GM23338 (cell line): Measurements from ENCODE around the gene ZDHHC20. TPM values are rescaled to one million over a fixed set of nuclear protein-coding genes. Genes with fewer than 3 reads are reported as not detected.

ENCODE experiments used
- polyA plus RNA-seq: library from polyadenylated mRNA; unstranded; fragments of >200 nt; fragmentation: Nextera tagmentation; extraction: Ambion mirVana; gene quantifications from 2 replicates; pipeline ENCODE4 v1.2.1, GENCODE V29; 2016
- small RNA-seq: library from RNA; depleted of rRNA; stranded (forward); fragments of <200 nt; gene quantifications from one replicate; pipeline ENCODE3, GENCODE V24; 2014; ENCODE audit warnings: low replicate concordance
- total RNA-seq: library from RNA; depleted of rRNA; stranded (reverse); fragments of >200 nt; shearing (Covaris generic); gene quantifications from 2 replicates; pipeline ENCODE4 v1.2.3, GENCODE V29; 2014; rRNA removed

ZDHHC20 gene
- total and polyA plus RNA-seq, 2 experiments from 2014 or later, result 37.7 to 119 TPM

Small RNA genes within 50 kb of the gene (small RNA-seq; reads per million reads assigned to genes)
- 0.17 reads per million for gene RNA5SP25

Other genes starting within 250 kb of the ZDHHC20 start
- gene MICU2, start 144.9 kb upstream of the ZDHHC20 start, total RNA-seq, result 122 and 125 TPM in 2 replicates
- gene MICU2, start 144.9 kb upstream of the ZDHHC20 start, polyA plus RNA-seq, result 45.5 and 51.0 TPM in 2 replicates
- 0.08 TPM in 1 of 2 replicates, not detected in the other for gene FGF9, start 211.8 kb upstream of the ZDHHC20 start, total RNA-seq
- 0.27 TPM in 1 of 2 replicates, not detected in the other for gene FGF9, start 211.8 kb upstream of the ZDHHC20 start, polyA plus RNA-seq